ENCODE measurements around the gene TIMM22.

Gene TIMM22

GRCh38 chr17:996554-997344 lies at the start of gene TIMM22:
TSS of gene TIMM22 (plus strand) at chr17:997129. CDS start at chr17:997143, 14 bp downstream.
- peak; percentile 99 for TF ChIP-seq YY1 (IDR thresholded peaks at IDR 0.05; ENCODE audit: low read depth)
- TF ChIP-seq CREB1 (IDR thresholded peaks at IDR 0.05; ENCODE audit: low read depth): peak; percentile 67; the same call in 1 of the 2 replicates
- no peak for TF ChIP-seq ZBTB7A (IDR thresholded peaks at IDR 0.05; ENCODE audit: low read depth)
- peak; percentile 43 for TF ChIP-seq TEAD4 (IDR thresholded peaks at IDR 0.05)
- TF ChIP-seq TAF1 (IDR thresholded peaks at IDR 0.05; ENCODE audit: low read depth): peak; percentile 99
- TF ChIP-seq, protein P1, sequence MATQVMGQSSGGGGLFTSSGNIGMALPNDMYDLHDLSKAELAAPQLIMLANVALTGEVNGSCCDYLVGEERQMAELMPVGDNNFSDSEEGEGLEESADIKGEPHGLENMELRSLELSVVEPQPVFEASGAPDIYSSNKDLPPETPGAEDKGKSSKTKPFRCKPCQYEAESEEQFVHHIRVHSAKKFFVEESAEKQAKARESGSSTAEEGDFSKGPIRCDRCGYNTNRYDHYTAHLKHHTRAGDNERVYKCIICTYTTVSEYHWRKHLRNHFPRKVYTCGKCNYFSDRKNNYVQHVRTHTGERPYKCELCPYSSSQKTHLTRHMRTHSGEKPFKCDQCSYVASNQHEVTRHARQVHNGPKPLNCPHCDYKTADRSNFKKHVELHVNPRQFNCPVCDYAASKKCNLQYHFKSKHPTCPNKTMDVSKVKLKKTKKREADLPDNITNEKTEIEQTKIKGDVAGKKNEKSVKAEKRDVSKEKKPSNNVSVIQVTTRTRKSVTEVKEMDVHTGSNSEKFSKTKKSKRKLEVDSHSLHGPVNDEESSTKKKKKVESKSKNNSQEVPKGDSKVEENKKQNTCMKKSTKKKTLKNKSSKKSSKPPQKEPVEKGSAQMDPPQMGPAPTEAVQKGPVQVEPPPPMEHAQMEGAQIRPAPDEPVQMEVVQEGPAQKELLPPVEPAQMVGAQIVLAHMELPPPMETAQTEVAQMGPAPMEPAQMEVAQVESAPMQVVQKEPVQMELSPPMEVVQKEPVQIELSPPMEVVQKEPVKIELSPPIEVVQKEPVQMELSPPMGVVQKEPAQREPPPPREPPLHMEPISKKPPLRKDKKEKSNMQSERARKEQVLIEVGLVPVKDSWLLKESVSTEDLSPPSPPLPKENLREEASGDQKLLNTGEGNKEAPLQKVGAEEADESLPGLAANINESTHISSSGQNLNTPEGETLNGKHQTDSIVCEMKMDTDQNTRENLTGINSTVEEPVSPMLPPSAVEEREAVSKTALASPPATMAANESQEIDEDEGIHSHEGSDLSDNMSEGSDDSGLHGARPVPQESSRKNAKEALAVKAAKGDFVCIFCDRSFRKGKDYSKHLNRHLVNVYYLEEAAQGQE (IDR thresholded peaks at IDR 0.05; ENCODE audit: low read depth): no peak
- TF ChIP-seq TCF12 (IDR thresholded peaks at IDR 0.05; ENCODE audit: low read depth): peak; percentile 78
- TF ChIP-seq USF1 (IDR thresholded peaks at IDR 0.05): peak; percentile 92
- TF ChIP-seq EGR1 (IDR thresholded peaks at IDR 0.05): peak; percentile 64
- TF ChIP-seq FOXM1 (IDR thresholded peaks at IDR 0.05; ENCODE audit: borderline replicate concordance, low read depth): no peak
- 0 out of 2 replicates have a peak, but pooled peaks have one; percentile 15 for TF ChIP-seq NFIC (IDR thresholded peaks at IDR 0.05)
- TF ChIP-seq MAX (IDR thresholded peaks at IDR 0.05): peak; percentile 99
- peak; percentile 88 for TF ChIP-seq EP300 (IDR thresholded peaks at IDR 0.05; ENCODE audit: borderline replicate concordance)
- TF ChIP-seq CEBPB (IDR thresholded peaks at IDR 0.05): peak; percentile 53; the same call in 1 of the 2 replicates
- peak; percentile 95 for TF ChIP-seq RAD21 (IDR thresholded peaks at IDR 0.05; ENCODE audit: low read depth)

DNA sequence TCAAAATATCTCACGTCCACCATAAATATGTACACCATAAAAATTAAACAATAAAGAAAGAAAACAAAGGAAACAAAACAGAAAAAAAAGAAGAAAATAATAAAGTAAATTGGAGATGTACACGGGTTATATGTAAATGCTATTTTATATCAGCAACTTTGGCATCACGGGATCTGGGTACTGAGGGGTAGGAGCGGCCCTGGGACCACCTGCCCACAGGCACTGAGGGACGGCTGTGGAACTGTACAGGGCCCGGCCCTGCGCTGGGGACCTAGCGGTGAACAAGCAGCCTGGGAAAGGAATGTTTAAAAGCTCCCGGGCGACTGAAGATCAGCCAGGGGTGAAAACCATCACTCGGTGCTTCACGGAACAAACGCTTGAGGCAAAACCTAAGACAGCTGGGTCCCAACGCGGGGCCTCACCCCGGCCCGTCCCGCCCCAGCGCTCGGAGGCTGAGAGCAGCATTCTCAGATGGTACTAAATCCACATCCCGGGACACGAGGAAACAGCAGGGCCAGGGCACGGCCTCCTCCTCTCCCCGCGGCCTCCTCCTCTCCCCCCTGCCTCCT lies 48.6 kb upstream of the TIMM22 start:
- TF ChIP-seq YY1 (IDR thresholded peaks at IDR 0.05; ENCODE audit: low read depth) (no peak), TAF1 (IDR thresholded peaks at IDR 0.05; ENCODE audit: low read depth) (no peak), EP300 (IDR thresholded peaks at IDR 0.05; ENCODE audit: borderline replicate concordance) (no peak), MAX (IDR thresholded peaks at IDR 0.05) (no peak), CEBPB (IDR thresholded peaks at IDR 0.05) (no peak), CREB1 (IDR thresholded peaks at IDR 0.05; ENCODE audit: low read depth) (no peak), TCF12 (IDR thresholded peaks at IDR 0.05; ENCODE audit: low read depth) (no peak), FOXM1 (IDR thresholded peaks at IDR 0.05; ENCODE audit: borderline replicate concordance, low read depth) (no peak)
- TF ChIP-seq, protein P1 (IDR thresholded peaks at IDR 0.05; ENCODE audit: low read depth): no peak

- no peak for TF ChIP-seq TAF1 (IDR thresholded peaks at IDR 0.05; ENCODE audit: low read depth)
- TF ChIP-seq ZBTB7A (IDR thresholded peaks at IDR 0.05; ENCODE audit: low read depth): 0 out of 2 replicates have a peak, but pooled peaks have one; percentile 65
These were observed 47.2 kb upstream of the TIMM22 start for GRCh38 chr17:949623-950303.

DNA sequence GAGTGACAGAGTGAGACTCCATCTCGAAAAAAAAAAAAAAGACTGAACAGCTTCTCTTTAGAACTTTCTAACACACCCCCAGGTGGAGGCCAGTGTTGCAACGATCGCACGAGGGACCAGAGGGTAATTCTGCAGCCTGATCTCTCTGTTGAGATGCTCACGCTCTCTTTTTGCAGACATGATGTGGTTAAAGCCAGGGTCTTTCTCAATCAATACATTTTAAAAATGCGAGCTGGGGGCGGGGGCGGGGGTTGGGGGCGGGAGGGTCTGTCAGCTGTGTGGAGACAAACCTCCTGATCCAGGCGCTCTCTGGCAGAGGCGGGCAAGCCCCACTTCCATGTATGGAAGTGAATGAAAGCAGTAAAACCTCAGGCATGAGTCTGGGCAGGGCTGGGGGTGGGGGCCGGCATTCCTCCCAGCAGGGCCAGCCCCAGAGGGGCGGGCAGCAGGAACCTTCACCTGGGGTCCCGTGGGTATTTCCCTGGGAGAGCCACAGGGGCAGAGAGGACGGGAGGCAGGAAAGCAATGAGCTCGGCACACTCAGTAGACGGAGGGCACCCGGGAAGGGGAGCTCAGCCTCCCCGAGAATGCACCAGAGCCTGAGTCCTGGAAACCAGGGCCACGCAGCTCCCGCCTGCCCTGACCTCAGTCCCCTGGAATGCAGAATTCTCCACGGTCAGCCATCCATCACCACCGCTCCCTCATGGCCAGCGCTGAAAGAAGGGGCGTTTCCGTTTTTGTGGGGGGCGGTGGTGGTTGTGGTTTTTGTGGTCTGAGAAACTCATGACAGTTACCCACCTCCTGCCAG lies 45.4 kb upstream of the TIMM22 start:
- TF ChIP-seq TAF1 (IDR thresholded peaks at IDR 0.05; ENCODE audit: low read depth) (no peak), USF1 (IDR thresholded peaks at IDR 0.05) (no peak), CEBPB (IDR thresholded peaks at IDR 0.05) (peak; percentile 58), EP300 (IDR thresholded peaks at IDR 0.05; ENCODE audit: borderline replicate concordance) (peak; percentile 93), ZBTB7A (IDR thresholded peaks at IDR 0.05; ENCODE audit: low read depth) (peak; percentile 8; the same call in 1 of the 2 replicates), CREB1 (IDR thresholded peaks at IDR 0.05; ENCODE audit: low read depth) (no peak), MAX (IDR thresholded peaks at IDR 0.05) (peak; percentile 68), YY1 (IDR thresholded peaks at IDR 0.05; ENCODE audit: low read depth) (no peak), FOXM1 (IDR thresholded peaks at IDR 0.05; ENCODE audit: borderline replicate concordance, low read depth) (peak; percentile 94), TEAD4 (IDR thresholded peaks at IDR 0.05) (peak; percentile 98), EGR1 (IDR thresholded peaks at IDR 0.05) (no peak), RAD21 (IDR thresholded peaks at IDR 0.05; ENCODE audit: low read depth) (peak; percentile 14), TCF12 (IDR thresholded peaks at IDR 0.05; ENCODE audit: low read depth) (peak; percentile 93), NFIC (IDR thresholded peaks at IDR 0.05) (peak; percentile 86)
- TF ChIP-seq, protein P1 (IDR thresholded peaks at IDR 0.05; ENCODE audit: low read depth): no peak

Data from Ishikawa (cell line).